Natural killer cell (primary cell): Measurements from ENCODE around the gene SAPCD2. TPM values are rescaled to one million over a fixed set of nuclear protein-coding genes. Genes with fewer than 3 reads are reported as not detected.

Experiments used
- ATAC-seq, 3 donors: fragments of 150-1000 bp in 2 of 3; fragments of 200-7000 bp in 1 of 3; cut with Tn5 transposase; 1 replicate in 1 of 3; 2 replicates in 2 of 3; pipeline ENCODE4 v1.10.0; 2021; ENCODE audit warnings: mild to moderate bottlenecking in 2 of 3, moderate library complexity in 2 of 3
- DNase-seq, 2 donors: peaks; one replicate each; pipeline versions ENCODE4 v3.0.0 to v3.0.0-alpha.2; 2013 to 2021; ENCODE audit warnings: mixed read lengths in 1 of 2
- H3K27ac ChIP-seq: one replicate; pipeline ENCODE4 v1.5.1; 2013; ENCODE audit warnings: mild to moderate bottlenecking, low read length
- H3K27me3 ChIP-seq: one replicate; pipeline ENCODE4 v1.6.1; 2013; ENCODE audit warnings: low read length; ENCODE audit not compliant: control insufficient read depth, insufficient read depth
- H3K36me3 ChIP-seq: one replicate; pipeline ENCODE4 v1.6.1; 2013; ENCODE audit warnings: low read length; ENCODE audit not compliant: control insufficient read depth, insufficient read depth
- H3K4me1 ChIP-seq: one replicate; pipeline ENCODE4 v1.6.1; 2013; ENCODE audit warnings: low read length; ENCODE audit not compliant: control insufficient read depth, insufficient read depth
- H3K4me3 ChIP-seq: one replicate; pipeline ENCODE4 v1.5.1; 2013; ENCODE audit warnings: low read length
- H3K9me3 ChIP-seq: one replicate; pipeline ENCODE4 v1.6.1; 2013; ENCODE audit warnings: low read length; ENCODE audit not compliant: control insufficient read depth, insufficient read depth
- H3K27ac Mint-ChIP-seq, 2 donors: one replicate each; pipeline ENCODE4 v1.8.0; 2022; ENCODE audit warnings: mild to moderate bottlenecking in 2 of 2, mixed read lengths in 2 of 2, moderate library complexity in 1 of 2
- H3K27me3 Mint-ChIP-seq, 2 donors: one replicate each; pipeline ENCODE4 v1.8.0; 2022; ENCODE audit warnings: low read depth in 2 of 2, mixed read lengths in 2 of 2
- H3K36me3 Mint-ChIP-seq: one replicate; pipeline ENCODE4 v1.8.0; 2022; ENCODE audit warnings: mixed read lengths
- H3K4me1 Mint-ChIP-seq, 2 donors: one replicate each; pipeline ENCODE4 v1.8.0; 2022; ENCODE audit warnings: mixed read lengths in 2 of 2
- H3K4me3 Mint-ChIP-seq: one replicate; pipeline ENCODE4 v1.8.0; 2022; ENCODE audit warnings: mild to moderate bottlenecking, moderate library complexity, mixed read lengths
- H3K9me3 Mint-ChIP-seq, 2 donors: one replicate each; pipeline ENCODE4 v1.8.0; 2022; ENCODE audit warnings: mixed read lengths in 2 of 2
- WGBS: methylation state at CpG from one replicate; pipeline ENCODE4 v1.1.7; 2013; ENCODE audit warnings: missing lambda C conversion rate; ENCODE audit not compliant: insufficient coverage; 5-methylcytosine and 5-hydroxymethylcytosine counted together
- intact Hi-C: fragments of 100-400 bp; cut with micrococcal nuclease; formaldehyde crosslinking; loops from one replicate; pipeline ENCODE4 v1.14.2; 2022
- total RNA-seq, 4 donors: library from RNA; stranded (reverse); fragments of 120-200 nt in 1 of 4; gene quantifications; one replicate each; pipeline versions ENCODE4 v1.2.3 to v1.2.4, GENCODE V29; 2013 to 2022
- TF ChIP-seq, protein P1 (sequence below): fragments of 200-600 bp; IDR thresholded peaks from one replicate; pipeline ENCODE4 v1.8.0; 2022; ENCODE audit warnings: antibody characterized with exemption

Gene SAPCD2
- total RNA-seq, 3 donors from 2014 or later (not counting 1 experiment from before 2014, with no cell fraction given), result 0.59 to 2.6 (median 1.0) TPM

DNA sequence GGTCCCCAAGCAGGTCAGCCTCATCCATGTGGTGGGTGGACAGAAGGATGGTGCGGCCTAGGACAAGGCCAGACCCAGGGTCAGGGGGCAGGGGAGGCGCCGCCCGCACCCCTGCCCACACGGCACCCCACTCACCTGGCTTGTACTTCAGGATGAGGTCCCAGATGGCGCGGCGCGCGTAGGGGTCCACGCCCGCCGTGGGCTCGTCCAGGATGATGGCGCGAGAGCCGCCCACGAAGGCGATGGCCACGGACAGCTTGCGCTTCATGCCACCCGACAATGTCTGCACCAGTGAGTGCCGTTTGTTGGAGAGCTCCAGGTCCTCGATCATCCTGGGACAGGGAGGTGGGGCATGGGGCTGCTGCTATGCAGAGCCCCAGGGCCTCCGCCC, 54.8 kb downstream of the SAPCD2 start:
- no peak overlapping the region for H3K27ac Mint-ChIP-seq
- TF ChIP-seq, protein P1, sequence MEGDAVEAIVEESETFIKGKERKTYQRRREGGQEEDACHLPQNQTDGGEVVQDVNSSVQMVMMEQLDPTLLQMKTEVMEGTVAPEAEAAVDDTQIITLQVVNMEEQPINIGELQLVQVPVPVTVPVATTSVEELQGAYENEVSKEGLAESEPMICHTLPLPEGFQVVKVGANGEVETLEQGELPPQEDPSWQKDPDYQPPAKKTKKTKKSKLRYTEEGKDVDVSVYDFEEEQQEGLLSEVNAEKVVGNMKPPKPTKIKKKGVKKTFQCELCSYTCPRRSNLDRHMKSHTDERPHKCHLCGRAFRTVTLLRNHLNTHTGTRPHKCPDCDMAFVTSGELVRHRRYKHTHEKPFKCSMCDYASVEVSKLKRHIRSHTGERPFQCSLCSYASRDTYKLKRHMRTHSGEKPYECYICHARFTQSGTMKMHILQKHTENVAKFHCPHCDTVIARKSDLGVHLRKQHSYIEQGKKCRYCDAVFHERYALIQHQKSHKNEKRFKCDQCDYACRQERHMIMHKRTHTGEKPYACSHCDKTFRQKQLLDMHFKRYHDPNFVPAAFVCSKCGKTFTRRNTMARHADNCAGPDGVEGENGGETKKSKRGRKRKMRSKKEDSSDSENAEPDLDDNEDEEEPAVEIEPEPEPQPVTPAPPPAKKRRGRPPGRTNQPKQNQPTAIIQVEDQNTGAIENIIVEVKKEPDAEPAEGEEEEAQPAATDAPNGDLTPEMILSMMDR, result no peak
- DNase-seq (no peak), ATAC-seq (no peak)
- intact Hi-C loops, result no loop called here
- WGBS, result 98% methylated on average over 25 of the region's 25 CpGs
- no peaks in the 10 kb centered on the region for H3K4me1 ChIP-seq
- no peaks in the 10 kb centered on the region for H3K36me3 Mint-ChIP-seq
- H3K27me3 ChIP-seq, result no peaks in the 10 kb centered on the region
- no peaks in the 10 kb centered on the region for H3K9me3 Mint-ChIP-seq
- no peaks in the 10 kb centered on the region for H3K27me3 Mint-ChIP-seq
- H3K4me1 Mint-ChIP-seq, result peaks cover 0 to 3% of the 10 kb centered on the region in 2 donors
- no peak overlapping the region for H3K27ac ChIP-seq
- no peak overlapping the region for H3K4me3 Mint-ChIP-seq
- H3K9me3 ChIP-seq, result no peaks in the 10 kb centered on the region
- peaks cover 78% of the 10 kb centered on the region for H3K36me3 ChIP-seq
- H3K4me3 ChIP-seq, result no peak overlapping the region

DNA sequence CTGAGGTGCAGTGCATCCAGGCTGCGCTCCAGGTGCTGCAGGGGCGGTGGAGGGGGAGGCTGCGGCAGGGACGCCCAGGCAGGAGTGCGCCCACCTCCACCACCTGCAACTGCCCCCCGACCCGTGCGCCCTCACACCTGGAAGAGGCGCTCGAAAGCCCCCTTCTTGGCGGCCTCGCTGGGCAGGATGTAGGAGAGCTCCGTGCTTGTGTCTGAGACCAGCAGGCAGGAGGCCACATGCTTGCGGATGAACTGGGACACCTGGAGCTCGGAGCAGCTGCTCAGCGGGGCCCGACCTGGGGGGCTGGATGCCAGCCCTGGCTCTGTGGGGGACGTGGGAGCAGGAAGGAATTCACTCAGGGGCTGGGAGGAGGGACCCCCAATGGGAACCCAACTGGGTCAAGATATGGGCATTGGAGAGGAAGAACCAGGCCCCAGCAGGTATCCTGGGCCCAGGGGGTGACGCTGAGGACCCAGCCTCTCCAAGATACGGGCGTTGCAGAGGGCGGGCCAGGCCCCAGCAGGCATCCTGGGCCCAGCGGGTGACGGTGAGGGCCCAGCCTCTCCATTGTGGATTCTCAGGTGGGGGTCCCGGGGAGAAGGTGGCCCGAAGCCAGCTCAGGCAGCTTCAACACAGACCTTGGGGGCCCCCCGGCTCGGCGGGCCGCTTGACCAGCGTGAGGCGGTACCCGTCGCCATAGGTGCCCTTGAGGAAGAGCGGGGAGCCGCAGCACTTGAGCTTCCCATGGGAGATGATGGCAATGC, 55.4 kb downstream of the SAPCD2 start:
- Histone ChIP-seq H3K4me1 (no peaks in the 10 kb centered on the region), H3K27me3 (no peaks in the 10 kb centered on the region), H3K27ac (no peak overlapping the region), H3K4me3 (no peak overlapping the region), H3K36me3 (peaks cover 73% of the 10 kb centered on the region), H3K9me3 (no peaks in the 10 kb centered on the region)
- TF ChIP-seq, protein P1, result no peak
- ATAC-seq, result no peak
- peaks cover 0 to 3% of the 10 kb centered on the region in 2 donors for H3K4me1 Mint-ChIP-seq
- H3K9me3 Mint-ChIP-seq, result no peaks in the 10 kb centered on the region
- WGBS, result 96% methylated on average over 36 of the region's 36 CpGs
- intact Hi-C loops, result no loop called here
- DNase-seq, result no peak
- H3K27me3 Mint-ChIP-seq, result no peaks in the 10 kb centered on the region
- no peaks in the 10 kb centered on the region for H3K36me3 Mint-ChIP-seq
- H3K4me3 Mint-ChIP-seq, result no peak overlapping the region
- H3K27ac Mint-ChIP-seq, result no peak overlapping the region

DNA sequence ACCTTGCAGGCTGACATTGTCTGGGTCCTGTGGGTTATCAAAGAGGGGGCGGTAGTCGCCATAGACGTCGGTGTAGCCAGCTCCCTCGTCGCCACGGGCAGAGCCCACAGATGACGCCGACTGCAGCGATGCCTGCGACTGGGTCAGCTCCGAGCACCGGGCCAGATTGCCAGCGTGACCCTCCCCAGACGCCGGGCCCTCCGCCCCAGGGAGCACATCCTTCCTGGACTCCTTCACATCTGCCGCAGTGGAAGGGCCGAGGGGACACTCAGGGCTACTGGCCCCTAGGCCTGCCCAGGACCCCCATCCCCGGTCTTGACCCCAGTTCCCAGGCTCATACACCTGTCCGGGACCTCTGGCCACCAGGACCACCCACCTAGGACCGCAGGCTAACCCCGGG, 56.2 kb downstream of the SAPCD2 start:
- H3K9me3 Mint-ChIP-seq, result no peaks in the 10 kb centered on the region
- TF ChIP-seq, protein P1, result no peak
- no peak overlapping the region for H3K27ac Mint-ChIP-seq
- intact Hi-C loops, result no loop called here
- H3K36me3 Mint-ChIP-seq, result no peaks in the 10 kb centered on the region
- peaks cover 75% of the 10 kb centered on the region for H3K36me3 ChIP-seq
- no peak for DNase-seq
- ATAC-seq, result no peak
- WGBS, result 89% methylated on average over 23 of the region's 23 CpGs
- H3K4me1 ChIP-seq, result no peaks in the 10 kb centered on the region
- no peak overlapping the region for H3K4me3 Mint-ChIP-seq
- H3K27me3 Mint-ChIP-seq, result no peaks in the 10 kb centered on the region
- no peaks in the 10 kb centered on the region for H3K27me3 ChIP-seq
- no peak overlapping the region for H3K27ac ChIP-seq
- H3K9me3 ChIP-seq, result no peaks in the 10 kb centered on the region
- H3K4me3 ChIP-seq, result no peak overlapping the region
- H3K4me1 Mint-ChIP-seq, result peaks cover 0 to 3% of the 10 kb centered on the region in 2 donors

DNA sequence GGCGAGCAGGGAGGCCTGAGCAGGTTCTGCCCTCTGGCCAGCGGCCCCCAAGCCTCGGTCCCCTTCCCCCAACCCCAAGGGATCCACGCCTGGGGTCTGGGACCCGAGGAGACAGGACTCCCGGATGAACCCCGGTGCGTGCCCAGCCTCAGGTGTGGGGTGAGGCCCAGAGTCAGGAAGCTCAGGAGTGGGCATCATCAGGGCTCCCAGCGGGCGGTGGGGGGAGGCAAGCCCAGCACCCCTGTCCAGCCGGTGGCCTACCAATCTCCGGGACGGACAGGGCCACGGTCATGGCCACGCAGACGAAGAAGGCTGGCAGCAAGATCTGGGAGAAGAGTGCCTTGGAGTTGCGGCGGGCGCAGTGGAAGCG, 56.8 kb downstream of the SAPCD2 start:
- Histone ChIP-seq H3K4me3 (no peak overlapping the region), H3K36me3 (peaks cover 70% of the 10 kb centered on the region), H3K9me3 (no peaks in the 10 kb centered on the region), H3K27ac (no peak overlapping the region), H3K4me1 (no peaks in the 10 kb centered on the region), H3K27me3 (no peaks in the 10 kb centered on the region)
- Mint-ChIP-seq H3K27ac (no peak overlapping the region), H3K4me1 (peaks cover 0 to 3% of the 10 kb centered on the region in 2 donors), H3K36me3 (no peaks in the 10 kb centered on the region), H3K27me3 (no peaks in the 10 kb centered on the region), H3K4me3 (no peak overlapping the region), H3K9me3 (no peaks in the 10 kb centered on the region)
- no peak for ATAC-seq
- WGBS, result 99% methylated on average over 17 of the region's 20 CpGs
- no peak for DNase-seq
- TF ChIP-seq, protein P1, result no peak
- intact Hi-C loops, result no loop called here
